ENCODE results near the gene ERCC5.

ERCC5 gene

GRCh38 chr13:102911336-102911735 lies 65.5 kb downstream of the ERCC5 start:
- TF ChIP-seq CTCF (IDR thresholded peaks at IDR 0.05) (no peak), ZFX (IDR thresholded peaks at IDR 0.05; ENCODE audit: borderline replicate concordance) (no peak)
- no peak overlapping the region for H3K27ac ChIP-seq

- H3K27ac ChIP-seq: no peak overlapping the region
- TF ChIP-seq CTCF (IDR thresholded peaks at IDR 0.05) (no peak), ZFX (IDR thresholded peaks at IDR 0.05; ENCODE audit: borderline replicate concordance) (no peak)
These were observed 66.8 kb downstream of the ERCC5 start for GRCh38 chr13:102912599-102912998.

- no peak for TF ChIP-seq CTCF (IDR thresholded peaks at IDR 0.05)
- no peak for TF ChIP-seq ZFX (IDR thresholded peaks at IDR 0.05; ENCODE audit: borderline replicate concordance)
- H3K27ac ChIP-seq: no peak overlapping the region
These were observed 68.1 kb downstream of the ERCC5 start for GRCh38 chr13:102913914-102914313.

- no peak overlapping the region for H3K27ac ChIP-seq
- TF ChIP-seq ZFX (IDR thresholded peaks at IDR 0.05; ENCODE audit: borderline replicate concordance) (no peak), CTCF (IDR thresholded peaks at IDR 0.05) (no peak)
These were observed 68.6 kb downstream of the ERCC5 start for GRCh38 chr13:102914339-102914930.

- no peak for TF ChIP-seq ZFX (IDR thresholded peaks at IDR 0.05; ENCODE audit: borderline replicate concordance)
- TF ChIP-seq CTCF (IDR thresholded peaks at IDR 0.05): no peak
- H3K27ac ChIP-seq: no peak overlapping the region
These were observed 69.6 kb downstream of the ERCC5 start for GRCh38 chr13:102915393-102915930.

GRCh38 chr13:102917019-102917418 lies 71.2 kb downstream of the ERCC5 start:
- no peak overlapping the region for H3K27ac ChIP-seq
- TF ChIP-seq CTCF (IDR thresholded peaks at IDR 0.05) (no peak), ZFX (IDR thresholded peaks at IDR 0.05; ENCODE audit: borderline replicate concordance) (no peak)

- TF ChIP-seq ZFX (IDR thresholded peaks at IDR 0.05; ENCODE audit: borderline replicate concordance) (no peak), CTCF (IDR thresholded peaks at IDR 0.05) (no peak)
- H3K27ac ChIP-seq: no peak overlapping the region
These were observed 76.4 kb downstream of the ERCC5 start for GRCh38 chr13:102922184-102922583.

All from 22Rv1 (cell line).